WTC11 (cell line): ENCODE measurements around the gene PHB1. TPM values are rescaled to one million over a fixed set of nuclear protein-coding genes. Genes with fewer than 3 reads are reported as not detected.
A peak's percentile ranks its signal among the peaks of the same experiment; 100 is the strongest.
"Not testable (repeated sequence)": the region's sequence is repeated elsewhere in the genome, so short reads cannot be mapped to it uniquely, and the experiment has no call there.

ENCODE experiments used
- ATAC-seq: fragments of 200-7000 bp; cut with Tn5 transposase; 2 replicates; pipeline ENCODE4 v1.10.0; 2021; ENCODE audit warnings: mild to moderate bottlenecking, moderate library complexity
- CTCF ChIA-PET: fragments of 300-600 bp; sonication (Branson Sonifier 250); formaldehyde crosslinking; loops from one replicate; lab custom pipeline; 2021; ENCODE audit warnings: antibody characterized with exemption; lab: Charles Lee
- POLR2A ChIA-PET: fragments of 350-600 bp; sonication (Branson Sonifier 250); formaldehyde crosslinking; loops from one replicate; lab custom pipeline; 2021; ENCODE audit warnings: antibody characterized with exemption; lab: Charles Lee
- DNase-seq: peaks from one replicate; pipeline ENCODE4 v3.0.0; 2021; ENCODE audit warnings: low spot score
- H3K27ac Mint-ChIP-seq: 2 replicates; pipeline ENCODE4 v1.8.0; 2021; ENCODE audit warnings: mixed read lengths
- H3K27me3 Mint-ChIP-seq: 2 replicates; pipeline ENCODE4 v1.8.0; 2021; ENCODE audit warnings: low read depth, mild to moderate bottlenecking, moderate library complexity, mixed read lengths
- H3K36me3 Mint-ChIP-seq: 2 replicates; pipeline ENCODE4 v1.8.0; 2021; ENCODE audit warnings: mixed read lengths
- H3K4me1 Mint-ChIP-seq: 2 replicates; pipeline ENCODE4 v1.8.0; 2022; ENCODE audit warnings: mixed read lengths
- H3K4me3 Mint-ChIP-seq: 2 replicates; pipeline ENCODE4 v1.8.0; 2021; ENCODE audit warnings: mild to moderate bottlenecking, moderate library complexity, mixed read lengths
- H3K9me3 Mint-ChIP-seq: 2 replicates; pipeline ENCODE4 v1.8.0; 2021; ENCODE audit warnings: mixed read lengths
- CREM ChIP-seq: sonication (generic); formaldehyde crosslinking; IDR thresholded peaks from 2 replicates; pipeline ENCODE4 v1.8.1; 2022; ENCODE audit warnings: mild to moderate bottlenecking, missing genetic modification reagents, moderate library complexity
- HMGA2 ChIP-seq: fragments of 250-450 bp; sonication (Bioruptor Pico); IDR thresholded peaks from 2 replicates; pipeline ENCODE4 v1.4.0; 2021; ENCODE audit warnings: mild to moderate bottlenecking, moderate library complexity
- NFYB ChIP-seq: sonication (generic); formaldehyde crosslinking; conservative IDR thresholded peaks from 2 replicates; pipeline ENCODE4 v1.8.0; 2022; ENCODE audit warnings: low read depth, missing genetic modification reagents
- NR2C2 ChIP-seq: sonication (generic); formaldehyde crosslinking; IDR thresholded peaks from 2 replicates; pipeline ENCODE4 v1.8.0; 2022; ENCODE audit warnings: mild to moderate bottlenecking, missing genetic modification reagents
- RELA ChIP-seq: sonication (generic); formaldehyde crosslinking; IDR thresholded peaks from 2 replicates; pipeline ENCODE4 v1.8.1; 2022; ENCODE audit warnings: missing genetic modification reagents, mild to moderate bottlenecking, borderline replicate concordance
- TCF7 ChIP-seq: sonication (generic); formaldehyde crosslinking; IDR thresholded peaks from 2 replicates; pipeline ENCODE4 v1.8.0; 2022; ENCODE audit warnings: mild to moderate bottlenecking, low read depth, missing genetic modification reagents, moderate library complexity
- total RNA-seq: library from RNA; stranded (reverse); gene quantifications from 3 replicates; pipeline ENCODE4 v1.2.3, GENCODE V29; 2021
- TF ChIP-seq, protein P1 (sequence below): sonication (generic); formaldehyde crosslinking; IDR thresholded peaks from 2 replicates; pipeline ENCODE4 v1.8.1; 2022; ENCODE audit warnings: mild to moderate bottlenecking, moderate library complexity, missing genetic modification reagents
- TF ChIP-seq, protein P2 (sequence below): sonication (generic); formaldehyde crosslinking; IDR thresholded peaks from 2 replicates; pipeline ENCODE4 v1.8.0; 2022; ENCODE audit warnings: mild to moderate bottlenecking, missing genetic modification reagents
- TF ChIP-seq, protein P3 (sequence below): sonication (generic); formaldehyde crosslinking; conservative IDR thresholded peaks from 2 replicates; pipeline ENCODE4 v1.8.1; 2023; ENCODE audit warnings: mild to moderate bottlenecking, low read depth, missing genetic modification reagents, moderate library complexity
- TF ChIP-seq, protein P4 (sequence below): sonication (generic); formaldehyde crosslinking; IDR thresholded peaks from 2 replicates; pipeline ENCODE4 v1.8.1; 2022; ENCODE audit warnings: missing genetic modification reagents, borderline replicate concordance
- TF ChIP-seq, protein P5 (sequence below): fragments of 250-450 bp; sonication (Bioruptor Pico); IDR thresholded peaks from 2 replicates; pipeline ENCODE4 v1.8.0; 2021; ENCODE audit warnings: mild to moderate bottlenecking
- TF ChIP-seq, protein P6 (sequence below): sonication (generic); formaldehyde crosslinking; IDR thresholded peaks from 2 replicates; pipeline ENCODE4 v1.8.1; 2022; ENCODE audit warnings: low read depth, missing genetic modification reagents, borderline replicate concordance
- TF ChIP-seq, protein P7 (sequence below): fragments of 250-450 bp; sonication (Bioruptor Pico); IDR thresholded peaks from 2 replicates; pipeline ENCODE4 v1.9.0; 2021; ENCODE audit warnings: mild to moderate bottlenecking, borderline replicate concordance

PHB1 gene
- total RNA-seq, 1 experiment from 2014 or later, result 375 TPM

DNA sequence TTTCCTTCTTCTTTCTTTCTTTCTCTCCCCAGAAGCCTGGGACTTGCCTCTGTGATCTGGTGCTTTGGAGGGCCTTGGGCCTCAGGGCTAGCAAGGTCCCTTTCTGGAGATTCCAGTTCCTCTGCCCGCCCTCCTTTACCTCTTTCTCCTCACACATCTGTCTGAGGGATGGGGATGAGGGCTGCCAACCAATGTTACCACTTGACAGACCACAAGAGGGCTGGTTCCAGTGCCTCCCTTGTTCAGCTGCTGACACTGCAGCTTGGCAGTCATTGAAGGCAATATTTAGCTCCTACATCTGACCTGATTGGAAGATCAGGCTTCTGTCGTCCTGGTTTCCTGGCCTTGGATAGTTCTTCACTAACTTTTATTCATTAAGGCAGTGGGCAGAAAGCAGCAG lies 49.0 kb downstream of the PHB1 start:
- ChIA-PET CTCF (interaction anchor here (0.6 to 4.8 kb wide), 11 partner anchors 11 to 696 kb away, joined by 3 to 19 read pairs (median 3); no protein-coding TSS in a partner anchor), POLR2A (no interaction called here)
- Mint-ChIP-seq H3K27me3 (no peaks in the 10 kb centered on the region), H3K4me1 (peaks cover 34% of the 10 kb centered on the region), H3K4me3 (no peak overlapping the region), H3K36me3 (no peaks in the 10 kb centered on the region), H3K27ac (no peak overlapping the region), H3K9me3 (no peaks in the 10 kb centered on the region)
- ATAC-seq (peak; percentile 23), DNase-seq (peak; percentile 52)
- no peak for TF ChIP-seq CREM (CRISPR knock-in tag)
- TF ChIP-seq, protein P1, sequence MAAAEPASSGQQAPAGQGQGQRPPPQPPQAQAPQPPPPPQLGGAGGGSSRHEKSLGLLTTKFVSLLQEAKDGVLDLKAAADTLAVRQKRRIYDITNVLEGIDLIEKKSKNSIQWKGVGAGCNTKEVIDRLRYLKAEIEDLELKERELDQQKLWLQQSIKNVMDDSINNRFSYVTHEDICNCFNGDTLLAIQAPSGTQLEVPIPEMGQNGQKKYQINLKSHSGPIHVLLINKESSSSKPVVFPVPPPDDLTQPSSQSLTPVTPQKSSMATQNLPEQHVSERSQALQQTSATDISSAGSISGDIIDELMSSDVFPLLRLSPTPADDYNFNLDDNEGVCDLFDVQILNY (CRISPR knock-in tag), result no peak
- TF ChIP-seq, protein P2, sequence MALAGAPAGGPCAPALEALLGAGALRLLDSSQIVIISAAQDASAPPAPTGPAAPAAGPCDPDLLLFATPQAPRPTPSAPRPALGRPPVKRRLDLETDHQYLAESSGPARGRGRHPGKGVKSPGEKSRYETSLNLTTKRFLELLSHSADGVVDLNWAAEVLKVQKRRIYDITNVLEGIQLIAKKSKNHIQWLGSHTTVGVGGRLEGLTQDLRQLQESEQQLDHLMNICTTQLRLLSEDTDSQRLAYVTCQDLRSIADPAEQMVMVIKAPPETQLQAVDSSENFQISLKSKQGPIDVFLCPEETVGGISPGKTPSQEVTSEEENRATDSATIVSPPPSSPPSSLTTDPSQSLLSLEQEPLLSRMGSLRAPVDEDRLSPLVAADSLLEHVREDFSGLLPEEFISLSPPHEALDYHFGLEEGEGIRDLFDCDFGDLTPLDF, result no peak
- TF ChIP-seq, protein P3, sequence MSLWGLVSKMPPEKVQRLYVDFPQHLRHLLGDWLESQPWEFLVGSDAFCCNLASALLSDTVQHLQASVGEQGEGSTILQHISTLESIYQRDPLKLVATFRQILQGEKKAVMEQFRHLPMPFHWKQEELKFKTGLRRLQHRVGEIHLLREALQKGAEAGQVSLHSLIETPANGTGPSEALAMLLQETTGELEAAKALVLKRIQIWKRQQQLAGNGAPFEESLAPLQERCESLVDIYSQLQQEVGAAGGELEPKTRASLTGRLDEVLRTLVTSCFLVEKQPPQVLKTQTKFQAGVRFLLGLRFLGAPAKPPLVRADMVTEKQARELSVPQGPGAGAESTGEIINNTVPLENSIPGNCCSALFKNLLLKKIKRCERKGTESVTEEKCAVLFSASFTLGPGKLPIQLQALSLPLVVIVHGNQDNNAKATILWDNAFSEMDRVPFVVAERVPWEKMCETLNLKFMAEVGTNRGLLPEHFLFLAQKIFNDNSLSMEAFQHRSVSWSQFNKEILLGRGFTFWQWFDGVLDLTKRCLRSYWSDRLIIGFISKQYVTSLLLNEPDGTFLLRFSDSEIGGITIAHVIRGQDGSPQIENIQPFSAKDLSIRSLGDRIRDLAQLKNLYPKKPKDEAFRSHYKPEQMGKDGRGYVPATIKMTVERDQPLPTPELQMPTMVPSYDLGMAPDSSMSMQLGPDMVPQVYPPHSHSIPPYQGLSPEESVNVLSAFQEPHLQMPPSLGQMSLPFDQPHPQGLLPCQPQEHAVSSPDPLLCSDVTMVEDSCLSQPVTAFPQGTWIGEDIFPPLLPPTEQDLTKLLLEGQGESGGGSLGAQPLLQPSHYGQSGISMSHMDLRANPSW (CRISPR knock-in tag), result no peak
- TF ChIP-seq NR2C2 (CRISPR knock-in tag), result no peak
- TF ChIP-seq, protein P4, sequence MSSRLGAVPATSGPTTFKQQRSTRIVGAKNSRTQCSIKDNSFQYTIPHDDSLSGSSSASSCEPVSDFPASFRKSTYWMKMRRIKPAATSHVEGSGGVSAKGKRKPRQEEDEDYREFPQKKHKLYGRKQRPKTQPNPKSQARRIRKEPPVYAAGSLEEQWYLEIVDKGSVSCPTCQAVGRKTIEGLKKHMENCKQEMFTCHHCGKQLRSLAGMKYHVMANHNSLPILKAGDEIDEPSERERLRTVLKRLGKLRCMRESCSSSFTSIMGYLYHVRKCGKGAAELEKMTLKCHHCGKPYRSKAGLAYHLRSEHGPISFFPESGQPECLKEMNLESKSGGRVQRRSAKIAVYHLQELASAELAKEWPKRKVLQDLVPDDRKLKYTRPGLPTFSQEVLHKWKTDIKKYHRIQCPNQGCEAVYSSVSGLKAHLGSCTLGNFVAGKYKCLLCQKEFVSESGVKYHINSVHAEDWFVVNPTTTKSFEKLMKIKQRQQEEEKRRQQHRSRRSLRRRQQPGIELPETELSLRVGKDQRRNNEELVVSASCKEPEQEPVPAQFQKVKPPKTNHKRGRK, result no peak
- TF ChIP-seq NFYB, result no peak
- TF ChIP-seq, protein P5, sequence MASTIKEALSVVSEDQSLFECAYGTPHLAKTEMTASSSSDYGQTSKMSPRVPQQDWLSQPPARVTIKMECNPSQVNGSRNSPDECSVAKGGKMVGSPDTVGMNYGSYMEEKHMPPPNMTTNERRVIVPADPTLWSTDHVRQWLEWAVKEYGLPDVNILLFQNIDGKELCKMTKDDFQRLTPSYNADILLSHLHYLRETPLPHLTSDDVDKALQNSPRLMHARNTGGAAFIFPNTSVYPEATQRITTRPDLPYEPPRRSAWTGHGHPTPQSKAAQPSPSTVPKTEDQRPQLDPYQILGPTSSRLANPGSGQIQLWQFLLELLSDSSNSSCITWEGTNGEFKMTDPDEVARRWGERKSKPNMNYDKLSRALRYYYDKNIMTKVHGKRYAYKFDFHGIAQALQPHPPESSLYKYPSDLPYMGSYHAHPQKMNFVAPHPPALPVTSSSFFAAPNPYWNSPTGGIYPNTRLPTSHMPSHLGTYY (CRISPR knock-in tag), result no peak
- no peak for TF ChIP-seq HMGA2 (CRISPR knock-in tag)

DNA sequence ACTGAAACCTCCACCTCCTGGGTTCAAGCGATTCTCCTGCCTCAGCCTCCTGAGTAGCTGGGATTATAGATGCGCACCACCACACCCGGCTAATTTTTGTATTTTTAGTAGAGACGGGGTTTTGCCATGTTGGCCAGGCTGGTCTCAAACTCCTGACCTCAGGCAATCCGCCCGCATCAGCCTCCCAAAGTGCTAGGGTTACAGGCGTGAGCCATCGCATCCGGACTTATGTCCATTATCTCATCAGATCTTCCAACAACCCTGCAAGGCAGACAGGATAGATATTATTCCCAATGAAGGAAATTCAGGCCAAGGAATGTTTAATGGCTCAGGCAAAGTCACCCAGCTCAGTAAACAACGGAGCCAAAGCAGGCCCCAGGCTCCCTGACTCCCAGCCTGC lies 49.6 kb downstream of the PHB1 start:
- ATAC-seq, H3K36me3 Mint-ChIP-seq, H3K9me3 Mint-ChIP-seq, H3K4me3 Mint-ChIP-seq, DNase-seq, H3K27me3 Mint-ChIP-seq, H3K27ac Mint-ChIP-seq, POLR2A ChIA-PET: not testable (repeated sequence)
- CTCF ChIA-PET, result interaction anchor here (0.6 to 4.8 kb wide), 10 partner anchors 11 to 697 kb away, joined by 3 to 19 read pairs (median 3); no protein-coding TSS in a partner anchor
- H3K4me1 Mint-ChIP-seq, result peaks cover 35% of the 10 kb centered on the region

DNA sequence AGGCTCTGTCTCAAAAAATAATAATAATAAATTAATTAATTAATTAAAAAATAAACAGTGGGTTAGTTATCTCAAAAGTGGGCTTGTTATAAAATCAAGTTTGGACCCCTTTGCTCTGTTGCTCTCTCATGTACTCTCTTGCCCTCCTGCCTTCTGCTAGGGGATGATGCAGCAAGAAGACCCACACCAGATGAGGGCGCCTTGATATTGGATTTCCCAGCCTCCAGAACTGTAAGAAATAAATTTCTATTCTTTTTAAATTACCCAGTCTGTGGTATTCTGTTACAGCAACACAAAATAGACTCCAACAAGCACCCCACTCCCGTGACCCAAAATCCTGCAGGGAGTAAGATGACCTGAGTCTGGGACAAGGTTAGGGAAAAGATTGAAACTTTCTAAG lies 50.6 kb downstream of the PHB1 start:
- Mint-ChIP-seq H3K27ac (no peak overlapping the region), H3K4me3 (no peak overlapping the region), H3K4me1 (peaks cover 35% of the 10 kb centered on the region), H3K27me3 (no peaks in the 10 kb centered on the region), H3K36me3 (no peaks in the 10 kb centered on the region), H3K9me3 (no peaks in the 10 kb centered on the region)
- no peak for DNase-seq
- ATAC-seq, result no peak
- POLR2A ChIA-PET, result no interaction called here
- no peak for TF ChIP-seq RELA (CRISPR knock-in tag)
- 0 out of 2 replicates have a peak, but pooled peaks have one; percentile 43 for TF ChIP-seq HMGA2 (CRISPR knock-in tag)
- CTCF ChIA-PET, result interaction anchor here (0.6 to 4.8 kb wide), 6 partner anchors 12 to 47 kb away, joined by 3 to 19 read pairs (median 5); no protein-coding TSS in a partner anchor

DNA sequence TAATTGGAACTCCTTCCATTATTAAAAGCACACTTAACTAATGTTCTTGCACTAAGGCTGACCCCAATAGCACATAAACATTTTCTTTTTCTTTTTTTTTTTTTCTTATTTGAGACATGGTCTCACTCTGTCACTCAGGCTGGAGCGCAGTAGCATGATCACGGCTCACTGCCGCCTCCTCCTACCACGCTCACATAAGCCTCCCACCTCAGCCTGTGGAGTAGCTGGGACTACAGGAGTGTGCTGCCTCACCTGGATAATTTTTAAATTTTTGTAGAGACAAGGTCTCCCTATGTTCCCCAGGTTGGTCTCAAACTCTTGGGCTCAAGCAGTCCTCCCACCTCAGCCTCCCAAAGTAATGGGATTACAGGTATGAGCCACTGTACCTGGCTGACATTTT lies 51.4 kb downstream of the PHB1 start:
- Mint-ChIP-seq H3K36me3 (no peaks in the 10 kb centered on the region), H3K27ac (no peak overlapping the region), H3K9me3 (no peaks in the 10 kb centered on the region), H3K4me3 (peak overlapping the region; percentile 76), H3K27me3 (no peaks in the 10 kb centered on the region), H3K4me1 (peaks cover 39% of the 10 kb centered on the region)
- ATAC-seq (no peak), DNase-seq (no peak)
- CTCF ChIA-PET, result interaction anchor here (0.6 to 4.8 kb wide), 5 partner anchors 13 to 193 kb away, joined by 3 to 19 read pairs (median 3); no protein-coding TSS in a partner anchor
- POLR2A ChIA-PET, result interaction anchor here (0.5 to 0.8 kb wide), 2 partner anchors 8 to 512 kb away, joined by 3 to 4 read pairs; no protein-coding TSS in a partner anchor
- TF ChIP-seq TCF7 (CRISPR knock-in tag), result no peak
- TF ChIP-seq, protein P6, sequence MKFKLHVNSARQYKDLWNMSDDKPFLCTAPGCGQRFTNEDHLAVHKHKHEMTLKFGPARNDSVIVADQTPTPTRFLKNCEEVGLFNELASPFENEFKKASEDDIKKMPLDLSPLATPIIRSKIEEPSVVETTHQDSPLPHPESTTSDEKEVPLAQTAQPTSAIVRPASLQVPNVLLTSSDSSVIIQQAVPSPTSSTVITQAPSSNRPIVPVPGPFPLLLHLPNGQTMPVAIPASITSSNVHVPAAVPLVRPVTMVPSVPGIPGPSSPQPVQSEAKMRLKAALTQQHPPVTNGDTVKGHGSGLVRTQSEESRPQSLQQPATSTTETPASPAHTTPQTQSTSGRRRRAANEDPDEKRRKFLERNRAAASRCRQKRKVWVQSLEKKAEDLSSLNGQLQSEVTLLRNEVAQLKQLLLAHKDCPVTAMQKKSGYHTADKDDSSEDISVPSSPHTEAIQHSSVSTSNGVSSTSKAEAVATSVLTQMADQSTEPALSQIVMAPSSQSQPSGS (CRISPR knock-in tag), result no peak
- TF ChIP-seq, protein P7, sequence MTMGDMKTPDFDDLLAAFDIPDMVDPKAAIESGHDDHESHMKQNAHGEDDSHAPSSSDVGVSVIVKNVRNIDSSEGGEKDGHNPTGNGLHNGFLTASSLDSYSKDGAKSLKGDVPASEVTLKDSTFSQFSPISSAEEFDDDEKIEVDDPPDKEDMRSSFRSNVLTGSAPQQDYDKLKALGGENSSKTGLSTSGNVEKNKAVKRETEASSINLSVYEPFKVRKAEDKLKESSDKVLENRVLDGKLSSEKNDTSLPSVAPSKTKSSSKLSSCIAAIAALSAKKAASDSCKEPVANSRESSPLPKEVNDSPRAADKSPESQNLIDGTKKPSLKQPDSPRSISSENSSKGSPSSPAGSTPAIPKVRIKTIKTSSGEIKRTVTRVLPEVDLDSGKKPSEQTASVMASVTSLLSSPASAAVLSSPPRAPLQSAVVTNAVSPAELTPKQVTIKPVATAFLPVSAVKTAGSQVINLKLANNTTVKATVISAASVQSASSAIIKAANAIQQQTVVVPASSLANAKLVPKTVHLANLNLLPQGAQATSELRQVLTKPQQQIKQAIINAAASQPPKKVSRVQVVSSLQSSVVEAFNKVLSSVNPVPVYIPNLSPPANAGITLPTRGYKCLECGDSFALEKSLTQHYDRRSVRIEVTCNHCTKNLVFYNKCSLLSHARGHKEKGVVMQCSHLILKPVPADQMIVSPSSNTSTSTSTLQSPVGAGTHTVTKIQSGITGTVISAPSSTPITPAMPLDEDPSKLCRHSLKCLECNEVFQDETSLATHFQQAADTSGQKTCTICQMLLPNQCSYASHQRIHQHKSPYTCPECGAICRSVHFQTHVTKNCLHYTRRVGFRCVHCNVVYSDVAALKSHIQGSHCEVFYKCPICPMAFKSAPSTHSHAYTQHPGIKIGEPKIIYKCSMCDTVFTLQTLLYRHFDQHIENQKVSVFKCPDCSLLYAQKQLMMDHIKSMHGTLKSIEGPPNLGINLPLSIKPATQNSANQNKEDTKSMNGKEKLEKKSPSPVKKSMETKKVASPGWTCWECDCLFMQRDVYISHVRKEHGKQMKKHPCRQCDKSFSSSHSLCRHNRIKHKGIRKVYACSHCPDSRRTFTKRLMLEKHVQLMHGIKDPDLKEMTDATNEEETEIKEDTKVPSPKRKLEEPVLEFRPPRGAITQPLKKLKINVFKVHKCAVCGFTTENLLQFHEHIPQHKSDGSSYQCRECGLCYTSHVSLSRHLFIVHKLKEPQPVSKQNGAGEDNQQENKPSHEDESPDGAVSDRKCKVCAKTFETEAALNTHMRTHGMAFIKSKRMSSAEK, result no peak
